ENCODE results near the gene CBX3. TPM values are rescaled to one million over a fixed set of nuclear protein-coding genes. Genes with fewer than 3 reads are reported as not detected.

CBX3 gene
- total and polyA plus RNA-seq, 4 donors = 74.8 to 143 (median 84.8) TPM

DNA sequence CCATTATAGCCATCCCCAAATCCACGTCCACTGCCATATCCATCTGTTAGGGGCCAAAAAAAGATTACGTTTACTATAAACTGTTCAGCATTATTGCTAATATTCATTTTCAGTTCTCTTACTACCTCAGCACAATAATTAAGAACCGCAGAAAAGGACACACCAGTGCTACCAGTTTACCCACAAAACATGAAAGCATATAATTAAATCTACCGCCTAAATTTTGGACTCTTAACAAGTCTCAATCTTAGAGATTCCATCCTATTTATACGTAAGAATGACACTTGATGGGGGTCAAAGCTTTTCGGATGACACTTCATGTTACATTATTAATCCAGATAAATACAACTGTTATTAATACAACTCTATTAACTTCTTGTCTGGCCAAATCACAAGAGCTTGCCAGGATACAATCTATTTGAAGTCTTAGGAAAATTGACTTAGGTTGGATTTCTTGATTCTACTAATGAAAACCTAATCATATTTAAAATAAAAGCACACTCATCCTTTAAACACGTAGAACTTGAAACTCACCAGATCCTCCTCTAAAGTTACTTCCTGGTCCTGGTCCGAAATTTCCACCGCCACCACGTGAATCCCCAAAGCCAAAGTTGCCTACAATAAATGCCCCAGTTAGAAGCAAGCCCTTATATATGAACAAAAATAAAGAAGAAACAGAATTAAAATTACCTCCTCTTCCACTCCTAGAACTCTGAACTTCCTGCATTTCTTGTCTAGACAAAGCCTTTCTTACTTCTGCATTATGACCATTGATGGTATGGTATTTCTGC, 5.5 kb upstream of the CBX3 start:
- no peak for DNase-seq
- WGBS, 2 donors = 56 to 59% methylated on average over 10 of the region's 10 CpGs
- intact Hi-C loops (cut with DNase I) = loop anchor here in 1 of 2 donors (10.0 kb wide), 1 partner anchor 169 kb away; no protein-coding TSS in a partner anchor
- Histone ChIP-seq H3K4me1 (ENCODE audit: control insufficient read depth in 1 of 2, insufficient read depth in 2 of 2, low read length in 2 of 2) (peaks cover 1 to 6% of the 10 kb centered on the region in 2 donors), H3K27me3 (ENCODE audit: control insufficient read depth in 1 of 2, insufficient read depth in 2 of 2, low read length in 1 of 2) (no peaks in the 10 kb centered on the region), H3K36me3 (ENCODE audit: control insufficient read depth in 1 of 2, insufficient read depth in 2 of 2, low read length in 1 of 2) (peaks cover 3% of the 10 kb centered on the region in 2 donors), H3K27ac (ENCODE audit: low read depth in 1 of 2, low read length in 2 of 2) (no peak overlapping the region), H3K9me3 (ENCODE audit: control insufficient read depth, low read length) (no peaks in the 10 kb centered on the region), H3K4me3 (ENCODE audit: low read length in 2 of 2) (no peak overlapping the region)
- ATAC-seq (ENCODE audit: low FRiP score) = no peak

DNA sequence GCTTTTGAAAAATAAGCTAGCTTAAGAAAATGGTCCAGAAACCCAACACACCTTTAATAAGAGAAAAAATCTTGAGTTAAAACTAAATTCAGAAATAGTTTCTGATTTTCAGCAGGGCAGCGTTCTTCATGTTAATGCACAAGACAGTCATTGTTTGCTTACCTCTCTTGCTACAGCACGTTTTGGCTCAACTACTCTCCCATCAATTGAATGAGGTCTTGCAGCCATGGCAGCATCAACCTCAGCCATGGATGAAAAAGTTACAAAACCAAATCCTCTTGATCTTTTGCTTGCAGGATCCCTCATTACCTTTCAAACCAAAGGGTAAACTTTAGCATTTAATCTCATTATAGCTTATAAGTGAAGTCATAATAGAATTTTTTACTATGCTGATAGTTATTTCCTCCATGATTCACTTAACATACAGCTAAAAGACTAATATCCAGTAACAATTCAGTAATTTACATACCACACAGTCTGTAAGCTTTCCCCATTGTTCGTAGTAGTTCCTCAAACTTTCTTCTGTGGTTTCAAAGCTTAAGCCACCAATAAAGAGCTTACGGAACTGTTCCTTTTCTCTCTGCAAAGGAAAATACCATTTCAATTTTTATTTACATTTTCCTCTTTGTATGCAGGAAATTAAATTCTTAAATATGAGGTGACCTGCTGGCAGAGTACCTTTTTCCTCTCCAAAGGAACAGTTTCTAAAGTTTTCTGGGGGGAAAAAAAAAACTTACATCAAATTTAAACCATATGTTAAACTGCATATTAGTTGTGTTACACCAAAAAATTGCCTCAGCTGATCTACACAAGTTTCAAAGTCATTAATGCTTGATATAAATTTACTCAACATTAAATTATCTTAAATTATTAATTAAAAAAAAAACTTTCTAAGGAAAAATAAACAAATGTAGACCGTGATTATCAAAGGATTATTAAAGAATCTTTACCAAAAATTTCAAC, 4.1 kb upstream of the CBX3 start:
- peaks cover 1 to 5% of the 10 kb centered on the region in 2 donors for H3K4me1 ChIP-seq (ENCODE audit: control insufficient read depth in 1 of 2, insufficient read depth in 2 of 2, low read length in 2 of 2)
- H3K36me3 ChIP-seq (ENCODE audit: control insufficient read depth in 1 of 2, insufficient read depth in 2 of 2, low read length in 1 of 2) = peaks cover 0 to 3% of the 10 kb centered on the region in 2 donors
- ATAC-seq (ENCODE audit: low FRiP score) (no peak), DNase-seq (no peak)
- H3K4me3 ChIP-seq (ENCODE audit: low read length in 2 of 2) = peak overlapping the region; percentile 36 to 52
- H3K27me3 ChIP-seq (ENCODE audit: control insufficient read depth in 1 of 2, insufficient read depth in 2 of 2, low read length in 1 of 2) = no peaks in the 10 kb centered on the region
- WGBS, 2 donors = 10 to 12% methylated on average over 5 of the region's 5 CpGs
- intact Hi-C loops (cut with DNase I) = loop anchor here in 1 of 2 donors (10.0 kb wide), 1 partner anchor 167 kb away; no protein-coding TSS in a partner anchor
- no peak overlapping the region for H3K27ac ChIP-seq (ENCODE audit: low read depth in 1 of 2, low read length in 2 of 2)
- no peaks in the 10 kb centered on the region for H3K9me3 ChIP-seq (ENCODE audit: control insufficient read depth, low read length)

GRCh38 chr7:26198133-26198780, 3.3 kb upstream of the CBX3 start:
- intact Hi-C loops (cut with DNase I) = loop anchor here in 1 of 2 donors (10.0 kb wide), 1 partner anchor 167 kb away; no protein-coding TSS in a partner anchor
- ATAC-seq (ENCODE audit: low FRiP score) = no peak

DNA sequence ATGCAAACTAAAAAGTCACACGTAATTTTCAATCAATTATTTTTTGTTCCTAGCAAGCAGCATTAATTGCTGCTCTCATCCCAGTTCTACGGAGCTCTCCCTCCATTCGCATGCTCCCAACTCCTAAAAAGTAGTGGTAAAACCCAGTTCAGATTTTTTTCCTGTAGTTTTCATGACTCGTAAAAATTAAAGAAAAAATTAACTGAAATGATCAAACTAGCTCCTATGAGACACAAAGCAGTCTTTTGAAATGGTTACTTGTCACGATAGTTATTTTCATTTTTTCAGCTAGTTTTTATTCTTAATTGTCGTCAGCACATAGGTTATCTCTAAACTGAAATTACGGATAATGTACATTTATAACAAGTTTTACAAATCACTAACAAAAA, 2.8 kb upstream of the CBX3 start:
- intact Hi-C loops (cut with DNase I) = loop anchor here in 1 of 2 donors (10.0 kb wide), 1 partner anchor 166 kb away; no protein-coding TSS in a partner anchor
- H3K9me3 ChIP-seq (ENCODE audit: control insufficient read depth, low read length) = no peaks in the 10 kb centered on the region
- DNase-seq (no peak), ATAC-seq (ENCODE audit: low FRiP score) (no peak)
- no peak overlapping the region for H3K27ac ChIP-seq (ENCODE audit: low read depth in 1 of 2, low read length in 2 of 2)
- WGBS, 2 donors = 0% methylated on average over 7 of the region's 7 CpGs
- H3K4me3 ChIP-seq (ENCODE audit: low read length in 2 of 2) = peak overlapping the region; percentile 95 to 98
- H3K4me1 ChIP-seq (ENCODE audit: control insufficient read depth in 1 of 2, insufficient read depth in 2 of 2, low read length in 2 of 2) = peaks cover 1 to 3% of the 10 kb centered on the region in 2 donors
- peaks cover 0 to 2% of the 10 kb centered on the region in 2 donors for H3K36me3 ChIP-seq (ENCODE audit: control insufficient read depth in 1 of 2, insufficient read depth in 2 of 2, low read length in 1 of 2)
- H3K27me3 ChIP-seq (ENCODE audit: control insufficient read depth in 1 of 2, insufficient read depth in 2 of 2, low read length in 1 of 2) = no peaks in the 10 kb centered on the region

More at GRCh38 chr7:26198133-26198780, 3.3 kb upstream of the CBX3 start:
- H3K4me3 ChIP-seq (ENCODE audit: low read length in 2 of 2) = peak overlapping the region; percentile 95 to 98
- peaks cover 0 to 3% of the 10 kb centered on the region in 2 donors for H3K36me3 ChIP-seq (ENCODE audit: control insufficient read depth in 1 of 2, insufficient read depth in 2 of 2, low read length in 1 of 2)
- no peak for DNase-seq
- no peaks in the 10 kb centered on the region for H3K9me3 ChIP-seq (ENCODE audit: control insufficient read depth, low read length)
- 0% methylated on average over 6 of the region's 6 CpGs for WGBS, 2 donors
- H3K27ac ChIP-seq (ENCODE audit: low read depth in 1 of 2, low read length in 2 of 2) = no peak overlapping the region
- H3K27me3 ChIP-seq (ENCODE audit: control insufficient read depth in 1 of 2, insufficient read depth in 2 of 2, low read length in 1 of 2) = no peaks in the 10 kb centered on the region
- peaks cover 1 to 3% of the 10 kb centered on the region in 2 donors for H3K4me1 ChIP-seq (ENCODE audit: control insufficient read depth in 1 of 2, insufficient read depth in 2 of 2, low read length in 2 of 2)

DNA sequence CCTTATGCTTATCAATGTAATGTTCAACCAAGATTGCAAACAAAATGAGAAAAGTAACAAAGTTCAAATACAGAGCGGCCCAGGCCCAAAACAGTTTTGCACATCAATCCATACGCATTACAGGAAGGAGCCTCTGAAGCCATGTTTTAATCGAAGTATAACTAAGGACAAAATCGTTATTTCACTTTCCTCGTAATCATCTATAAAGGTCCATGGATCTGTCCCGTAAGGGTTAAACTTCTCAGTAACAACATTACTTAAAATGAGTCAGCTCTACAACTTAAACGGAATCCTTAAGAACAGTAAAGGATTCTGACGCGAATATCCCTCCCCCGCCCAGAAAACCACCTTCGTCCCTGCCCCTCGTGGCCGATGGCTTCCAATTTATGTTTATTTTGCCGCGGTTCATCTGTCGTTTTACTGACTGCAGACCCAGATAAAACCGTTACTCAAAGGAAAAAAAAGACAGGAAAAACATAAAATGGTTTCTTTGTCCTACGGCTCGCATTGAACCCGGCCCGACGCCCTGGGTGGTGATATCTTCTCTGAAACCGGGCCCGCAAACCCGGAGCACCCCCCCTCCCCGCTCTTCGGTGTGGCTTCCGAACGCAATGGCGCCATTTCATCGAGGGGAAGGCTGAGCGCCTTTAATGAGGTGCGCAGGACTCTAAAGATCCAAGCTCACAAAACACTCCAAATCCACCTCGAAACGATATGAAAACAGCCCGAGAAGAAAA, 2.1 kb upstream of the CBX3 start:
- H3K36me3 ChIP-seq (ENCODE audit: control insufficient read depth in 1 of 2, insufficient read depth in 2 of 2, low read length in 1 of 2) = peaks cover 0 to 2% of the 10 kb centered on the region in 2 donors
- peak overlapping the region; percentile 95 to 98 for H3K4me3 ChIP-seq (ENCODE audit: low read length in 2 of 2)
- H3K4me1 ChIP-seq (ENCODE audit: control insufficient read depth in 1 of 2, insufficient read depth in 2 of 2, low read length in 2 of 2) = peaks cover under 1 to 5% of the 10 kb centered on the region in 2 donors
- intact Hi-C loops (cut with DNase I) = loop anchor here (10.0 kb wide), 3 partner anchors 165 to 965 kb away; partner anchors contain the start of genes HOXA3 (in 1 of the 2), HOXA7 (in 1 of the 2) and HOXA9 (in 1 of the 2)
- H3K9me3 ChIP-seq (ENCODE audit: control insufficient read depth, low read length) = no peaks in the 10 kb centered on the region
- peak overlapping the region; percentile 90 to 100 for H3K27ac ChIP-seq (ENCODE audit: low read depth in 1 of 2, low read length in 2 of 2)
- ATAC-seq (ENCODE audit: low FRiP score) (peak; percentile 53), DNase-seq (peak; percentile 83 to 85)
- WGBS, 2 donors = 0% methylated on average over 36 of the region's 36 CpGs
- H3K27me3 ChIP-seq (ENCODE audit: control insufficient read depth in 1 of 2, insufficient read depth in 2 of 2, low read length in 1 of 2) = no peaks in the 10 kb centered on the region

DNA sequence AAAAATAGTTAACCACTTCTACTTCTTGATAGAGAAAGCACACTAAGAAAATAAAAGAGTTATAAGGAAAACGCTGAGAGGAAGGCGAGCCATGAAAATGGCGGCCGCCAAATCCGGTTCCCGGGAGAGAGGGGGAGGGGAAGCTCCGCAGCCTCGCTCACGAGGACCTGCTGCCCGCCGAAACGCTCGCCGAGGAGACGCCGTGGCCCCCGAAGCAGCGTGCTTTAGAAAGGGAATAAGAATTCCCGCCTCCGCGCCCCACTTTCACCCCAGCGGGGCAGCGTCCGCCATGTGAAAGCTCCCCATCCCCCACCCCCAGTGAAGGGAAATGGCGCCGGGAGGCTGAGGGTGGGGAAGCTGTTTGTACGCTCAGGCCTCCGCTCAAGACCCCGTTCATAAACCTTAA, 1.5 kb upstream of the CBX3 start:
- H3K4me3 ChIP-seq (ENCODE audit: low read length in 2 of 2) = peak overlapping the region; percentile 95 to 98
- WGBS, 2 donors = 0% methylated on average over 26 to 29 of the region's 29 CpGs
- no peaks in the 10 kb centered on the region for H3K9me3 ChIP-seq (ENCODE audit: control insufficient read depth, low read length)
- H3K4me1 ChIP-seq (ENCODE audit: control insufficient read depth in 1 of 2, insufficient read depth in 2 of 2, low read length in 2 of 2) = peaks cover 0 to 6% of the 10 kb centered on the region in 2 donors
- H3K27ac ChIP-seq (ENCODE audit: low read depth in 1 of 2, low read length in 2 of 2) = peak overlapping the region; percentile 90 to 100
- H3K27me3 ChIP-seq (ENCODE audit: control insufficient read depth in 1 of 2, insufficient read depth in 2 of 2, low read length in 1 of 2) = no peaks in the 10 kb centered on the region
- ATAC-seq (ENCODE audit: low FRiP score) = peak; percentile 70
- H3K36me3 ChIP-seq (ENCODE audit: control insufficient read depth in 1 of 2, insufficient read depth in 2 of 2, low read length in 1 of 2) = peaks cover 0 to 2% of the 10 kb centered on the region in 2 donors
- intact Hi-C loops (cut with DNase I) = loop anchor here (10.0 kb wide), 2 partner anchors 955 to 965 kb away; partner anchors contain the start of genes HOXA3 (in 1 of the 2), HOXA7 (in 1 of the 2) and HOXA9 (in 1 of the 2)
- DNase-seq = peak; percentile 76 to 89

GRCh38 chr7:26200444-26201246, 900 bp upstream of the CBX3 start, which contains the start of gene HNRNPA2B1:
Gene HNRNPA2B1, minus strand, starts transcription at chr7:26200746. Its CDS starts 169 bp downstream, at chr7:26200577.
- H3K4me3 ChIP-seq (ENCODE audit: low read length in 2 of 2) = peak within 1 kb of the TSS; percentile 95 to 98
- H3K4me1 ChIP-seq (ENCODE audit: control insufficient read depth in 1 of 2, insufficient read depth in 2 of 2, low read length in 2 of 2) = peaks cover 0 to 6% of the 10 kb centered on the region in 2 donors
- WGBS, 2 donors = 0% methylated on average over 70 to 71 of the region's 71 CpGs
- H3K36me3 ChIP-seq (ENCODE audit: control insufficient read depth in 1 of 2, insufficient read depth in 2 of 2, low read length in 1 of 2) = no peaks in the 10 kb centered on the region
- no peaks in the 10 kb centered on the region for H3K9me3 ChIP-seq (ENCODE audit: control insufficient read depth, low read length)
- H3K27ac ChIP-seq (ENCODE audit: low read depth in 1 of 2, low read length in 2 of 2) = peak within 1 kb of the TSS; percentile 90 to 100
- intact Hi-C loops (cut with DNase I) = loop anchor here (1.0 to 10.0 kb wide), 3 partner anchors 337 to 964 kb away; partner anchors contain the start of genes HOXA3 (in 1 of the 2), HOXA7 (in 1 of the 2) and HOXA9 (in 1 of the 2)
- H3K27me3 ChIP-seq (ENCODE audit: control insufficient read depth in 1 of 2, insufficient read depth in 2 of 2, low read length in 1 of 2) = no peaks in the 10 kb centered on the region
- ATAC-seq (ENCODE audit: low FRiP score) = peak; percentile 95
- peak; percentile 98 to 99 for DNase-seq

All from aorta (tissue), 5 donors.